Adrenal gland (tissue), 5 donors: ENCODE data around the gene SLTM.

Experiments used
- POLR2A ChIP-seq, 2 donors: fragments of 450-650 bp; IDR thresholded peaks; one replicate each; pipeline ENCODE4 v1.6.1; 2017; ENCODE audit warnings: antibody characterized with exemption in 2 of 2, mild to moderate bottlenecking in 2 of 2, moderate library complexity in 1 of 2
- TF ChIP-seq, protein P1 (sequence below), 6 experiments: fragments of 450-650 bp in 4 of 6; fragments of 200-600 bp in 2 of 6; sonication (generic) in 1 of 6; IDR thresholded peaks; 1 replicate in 5 of 6; 2 replicates in 1 of 6; pipeline versions ENCODE4 v1.5.1 to v1.8.0; 2016 to 2021; ENCODE audit warnings: antibody characterized with exemption in 6 of 6, mild to moderate bottlenecking in 2 of 6, moderate library complexity in 1 of 6
- donor health status: DM: no; HTN: no; CAD: no.

DNA sequence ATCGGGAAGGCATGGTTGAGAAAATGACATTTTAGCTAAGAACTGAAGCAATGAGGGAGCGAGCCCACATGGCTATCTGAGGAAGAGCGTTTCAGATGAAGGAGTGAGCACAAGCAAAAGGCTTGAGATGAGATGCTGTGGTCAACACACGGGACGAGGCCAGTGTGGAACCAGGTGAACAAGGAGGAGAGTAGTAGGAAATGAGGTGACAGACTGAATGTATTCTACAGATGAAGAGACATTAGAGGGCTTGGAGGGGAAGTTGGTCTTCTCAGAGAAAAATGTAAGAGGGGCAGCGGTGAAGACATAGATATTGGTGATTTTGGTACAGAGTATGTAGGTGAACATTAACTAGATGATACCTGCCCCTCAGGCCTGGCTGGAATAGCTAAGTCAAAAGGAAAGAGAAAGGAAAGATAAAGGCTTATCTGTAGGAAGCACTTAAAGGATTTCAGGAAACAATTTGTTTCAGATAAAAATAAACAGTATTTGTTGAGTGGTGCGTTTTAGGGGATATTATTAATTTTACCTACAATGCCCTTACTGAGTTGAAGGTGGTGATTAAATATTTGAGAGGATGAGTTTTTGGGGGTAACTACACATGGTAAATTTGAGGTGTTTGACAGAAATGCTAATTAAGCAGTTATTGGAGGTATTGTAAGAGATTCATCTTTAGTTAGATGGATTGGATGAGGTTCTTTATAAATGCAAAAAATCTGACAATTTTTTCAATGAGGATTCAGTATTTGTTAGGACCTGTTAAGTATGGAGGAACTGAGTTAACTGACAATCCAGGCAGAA, 57.0 kb downstream of the SLTM start:
- TF ChIP-seq, protein P1, sequence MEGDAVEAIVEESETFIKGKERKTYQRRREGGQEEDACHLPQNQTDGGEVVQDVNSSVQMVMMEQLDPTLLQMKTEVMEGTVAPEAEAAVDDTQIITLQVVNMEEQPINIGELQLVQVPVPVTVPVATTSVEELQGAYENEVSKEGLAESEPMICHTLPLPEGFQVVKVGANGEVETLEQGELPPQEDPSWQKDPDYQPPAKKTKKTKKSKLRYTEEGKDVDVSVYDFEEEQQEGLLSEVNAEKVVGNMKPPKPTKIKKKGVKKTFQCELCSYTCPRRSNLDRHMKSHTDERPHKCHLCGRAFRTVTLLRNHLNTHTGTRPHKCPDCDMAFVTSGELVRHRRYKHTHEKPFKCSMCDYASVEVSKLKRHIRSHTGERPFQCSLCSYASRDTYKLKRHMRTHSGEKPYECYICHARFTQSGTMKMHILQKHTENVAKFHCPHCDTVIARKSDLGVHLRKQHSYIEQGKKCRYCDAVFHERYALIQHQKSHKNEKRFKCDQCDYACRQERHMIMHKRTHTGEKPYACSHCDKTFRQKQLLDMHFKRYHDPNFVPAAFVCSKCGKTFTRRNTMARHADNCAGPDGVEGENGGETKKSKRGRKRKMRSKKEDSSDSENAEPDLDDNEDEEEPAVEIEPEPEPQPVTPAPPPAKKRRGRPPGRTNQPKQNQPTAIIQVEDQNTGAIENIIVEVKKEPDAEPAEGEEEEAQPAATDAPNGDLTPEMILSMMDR (IDR thresholded peaks at IDR 0.05), result no peak
- TF ChIP-seq POLR2A (IDR thresholded peaks at IDR 0.05), result no peak
